Hepatocyte (in vitro differentiated cells): ENCODE measurements around the gene OR51A4. TPM values are rescaled to one million over a fixed set of nuclear protein-coding genes. Genes with fewer than 3 reads are reported as not detected.

Experiments
- DNase-seq: peaks from one replicate; pipeline ENCODE4 v3.0.0-alpha.2; 2016; ENCODE audit warnings: low spot score
- H2AFZ ChIP-seq: fragments of 200-600 bp; sonication (generic); 2 replicates; pipeline ENCODE4 v1.6.0; 2016; ENCODE audit warnings: antibody characterized with exemption, mild to moderate bottlenecking
- H3K27ac ChIP-seq: fragments of 200-600 bp; sonication (generic); 2 replicates; pipeline ENCODE4 v1.5.1; 2016; ENCODE audit warnings: mild to moderate bottlenecking
- H3K27me3 ChIP-seq: fragments of 200-600 bp; sonication (generic); 2 replicates; pipeline ENCODE4 v1.6.1; 2016
- H3K36me3 ChIP-seq: fragments of 200-600 bp; sonication (generic); replicated peaks from 2 replicates; pipeline ENCODE4 v1.5.1; 2016; ENCODE audit warnings: low read depth; ENCODE audit not compliant: insufficient read depth
- H3K4me1 ChIP-seq: fragments of 200-600 bp; sonication (generic); 2 replicates; pipeline ENCODE4 v1.5.1; 2016; ENCODE audit warnings: mild to moderate bottlenecking, moderate library complexity; ENCODE audit not compliant: insufficient read depth
- H3K4me2 ChIP-seq: fragments of 200-600 bp; sonication (generic); 2 replicates; pipeline ENCODE4 v1.6.0; 2016
- H3K4me3 ChIP-seq: fragments of 200-600 bp; sonication (generic); 2 replicates; pipeline ENCODE4 v1.5.1; 2016; ENCODE audit warnings: mild to moderate bottlenecking
- H3K79me2 ChIP-seq: fragments of 200-600 bp; sonication (generic); 2 replicates; pipeline ENCODE4 v1.6.0; 2017; ENCODE audit warnings: mild to moderate bottlenecking
- H3K9me2 ChIP-seq: fragments of 200-600 bp; sonication (generic); replicated peaks from 2 replicates; pipeline ENCODE4 v1.6.0; 2017; ENCODE audit warnings: mild to moderate bottlenecking; ENCODE audit not compliant: insufficient read depth
- H3K9me3 ChIP-seq: fragments of 200-600 bp; sonication (generic); 2 replicates; pipeline ENCODE4 v1.5.1; 2016; ENCODE audit warnings: low read depth, mild to moderate bottlenecking
- H4K20me1 ChIP-seq: fragments of 200-600 bp; sonication (generic); 2 replicates; pipeline ENCODE4 v1.6.0; 2016; ENCODE audit warnings: mild to moderate bottlenecking; ENCODE audit not compliant: insufficient read depth, poor library complexity, severe bottlenecking
- EZH2 ChIP-seq: fragments of 200-600 bp; sonication (generic); IDR thresholded peaks from 2 replicates; pipeline ENCODE4 v1.6.1; 2016; ENCODE audit warnings: antibody characterized with exemption, mild to moderate bottlenecking, borderline replicate concordance
- EZH2phosphoT487 ChIP-seq: fragments of 200-600 bp; sonication (generic); IDR thresholded peaks from one replicate; pipeline ENCODE4 v1.6.1; 2018; ENCODE audit warnings: antibody characterized with exemption, mild to moderate bottlenecking, low read depth, moderate library complexity; ENCODE audit not compliant: unreplicated experiment, severe bottlenecking
- polyA plus RNA-seq: library from polyadenylated mRNA; unstranded; fragments of >200 nt; fragmentation: Nextera tagmentation; extraction: Ambion mirVana; gene quantifications from 2 replicates; pipeline ENCODE4 v1.2.1, GENCODE V29; 2016
- total RNA-seq: library from RNA; depleted of rRNA; stranded (reverse); fragments of >200 nt; gene quantifications from 2 replicates; pipeline ENCODE4 v1.2.3, GENCODE V29; 2014
- TF ChIP-seq, protein P1 (sequence below): fragments of 200-600 bp; sonication (generic); IDR thresholded peaks from 2 replicates; pipeline ENCODE4 v1.5.1; 2016; ENCODE audit warnings: antibody characterized with exemption, mild to moderate bottlenecking; ENCODE audit not compliant: poor library complexity

The OR51A4 gene
- total and polyA plus RNA-seq, 2 experiments from 2014 or later, result not detected

GRCh38 chr11:4903484-4903883 is 43.9 kb downstream of the OR51A4 start, which contains the start of gene OR51A7:
Gene OR51A7, plus strand, starts transcription at chr11:4903783. Its CDS starts 3,587 bp downstream, at chr11:4907370.
- H3K4me3 ChIP-seq, result no peak within 1 kb of the TSS
- no peak for DNase-seq

More at GRCh38 chr11:4903484-4903883, 43.9 kb downstream of the OR51A4 start, which contains the start of gene OR51A7:
- Histone ChIP-seq H3K9me3 (no peaks in the 10 kb centered on the region), H3K9me2 (no peaks in the 10 kb centered on the region), H3K4me2 (no peak within 1 kb of the TSS), H3K79me2 (no peaks in the 10 kb centered on the region), H3K27ac (no peak within 1 kb of the TSS), H3K27me3 (no peaks in the 10 kb centered on the region), H3K36me3 (no peaks in the 10 kb centered on the region), H2AFZ (no peak within 1 kb of the TSS), H4K20me1 (no peaks in the 10 kb centered on the region), H3K4me1 (no peaks in the 10 kb centered on the region)
- TF ChIP-seq EZH2phosphoT487, result no peak
- no peak for TF ChIP-seq EZH2
- TF ChIP-seq, protein P1, sequence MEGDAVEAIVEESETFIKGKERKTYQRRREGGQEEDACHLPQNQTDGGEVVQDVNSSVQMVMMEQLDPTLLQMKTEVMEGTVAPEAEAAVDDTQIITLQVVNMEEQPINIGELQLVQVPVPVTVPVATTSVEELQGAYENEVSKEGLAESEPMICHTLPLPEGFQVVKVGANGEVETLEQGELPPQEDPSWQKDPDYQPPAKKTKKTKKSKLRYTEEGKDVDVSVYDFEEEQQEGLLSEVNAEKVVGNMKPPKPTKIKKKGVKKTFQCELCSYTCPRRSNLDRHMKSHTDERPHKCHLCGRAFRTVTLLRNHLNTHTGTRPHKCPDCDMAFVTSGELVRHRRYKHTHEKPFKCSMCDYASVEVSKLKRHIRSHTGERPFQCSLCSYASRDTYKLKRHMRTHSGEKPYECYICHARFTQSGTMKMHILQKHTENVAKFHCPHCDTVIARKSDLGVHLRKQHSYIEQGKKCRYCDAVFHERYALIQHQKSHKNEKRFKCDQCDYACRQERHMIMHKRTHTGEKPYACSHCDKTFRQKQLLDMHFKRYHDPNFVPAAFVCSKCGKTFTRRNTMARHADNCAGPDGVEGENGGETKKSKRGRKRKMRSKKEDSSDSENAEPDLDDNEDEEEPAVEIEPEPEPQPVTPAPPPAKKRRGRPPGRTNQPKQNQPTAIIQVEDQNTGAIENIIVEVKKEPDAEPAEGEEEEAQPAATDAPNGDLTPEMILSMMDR, result no peak

Other genes with a start within 250 kb of the OR51A4 start
- 0.28 and 0.30 TPM in 2 replicates for gene OR51E2, start 249.8 kb downstream of the OR51A4 start, total RNA-seq
- 0.43 and 0.57 TPM in 2 replicates for gene OR51E2, start 249.8 kb downstream of the OR51A4 start, polyA plus RNA-seq
- gene MMP26, start 242.8 kb downstream of the OR51A4 start, total RNA-seq, result not detected in 2 replicates
- gene MMP26, start 242.8 kb downstream of the OR51A4 start, polyA plus RNA-seq, result not detected in 2 replicates
- gene OR51F1, start 177.7 kb downstream of the OR51A4 start, total RNA-seq, result not detected in 2 replicates
- gene OR51F1, start 177.7 kb downstream of the OR51A4 start, polyA plus RNA-seq, result not detected in 2 replicates
- not detected in 2 replicates for gene OR52R1, start 143.2 kb downstream of the OR51A4 start, total RNA-seq
- gene OR52R1, start 143.2 kb downstream of the OR51A4 start, polyA plus RNA-seq, result not detected in 2 replicates
- gene OR51F2, start 126.3 kb downstream of the OR51A4 start, total RNA-seq, result not detected in 2 replicates
- gene OR51F2, start 126.3 kb downstream of the OR51A4 start, polyA plus RNA-seq, result not detected in 2 replicates
- gene OR51S1, start 98.4 kb downstream of the OR51A4 start, total RNA-seq, result not detected in 2 replicates
- not detected in 2 replicates for gene OR51S1, start 98.4 kb downstream of the OR51A4 start, polyA plus RNA-seq
- not detected in 2 replicates for gene OR51T1, start 65.7 kb downstream of the OR51A4 start, total RNA-seq
- not detected in 2 replicates for gene OR51T1, start 65.7 kb downstream of the OR51A4 start, polyA plus RNA-seq
- not detected in 2 replicates for gene OR51A7, start 43.8 kb downstream of the OR51A4 start, total RNA-seq
- gene OR51A7, start 43.8 kb downstream of the OR51A4 start, polyA plus RNA-seq, result not detected in 2 replicates
- not detected in 2 replicates for gene OR51G2, start 28.3 kb downstream of the OR51A4 start, total RNA-seq
- gene OR51G2, start 28.3 kb downstream of the OR51A4 start, polyA plus RNA-seq, result not detected in 2 replicates
- gene OR51G1, start 23.3 kb downstream of the OR51A4 start, total RNA-seq, result not detected in 2 replicates
- not detected in 2 replicates for gene OR51G1, start 23.3 kb downstream of the OR51A4 start, polyA plus RNA-seq
- not detected in 2 replicates for gene OR51A2, start 8.1 kb upstream of the OR51A4 start, total RNA-seq
- not detected in 2 replicates for gene OR51A2, start 8.1 kb upstream of the OR51A4 start, polyA plus RNA-seq
- not detected in 2 replicates for gene OR51L1, start 47.2 kb upstream of the OR51A4 start, total RNA-seq
- gene OR51L1, start 47.2 kb upstream of the OR51A4 start, polyA plus RNA-seq, result not detected in 2 replicates
- not detected in 2 replicates for gene OR52J3, start 98.9 kb upstream of the OR51A4 start, total RNA-seq
- gene OR52J3, start 98.9 kb upstream of the OR51A4 start, polyA plus RNA-seq, result not detected in 2 replicates
- gene OR52E2, start 112.0 kb upstream of the OR51A4 start, total RNA-seq, result not detected in 2 replicates
- not detected in 2 replicates for gene OR52E2, start 112.0 kb upstream of the OR51A4 start, polyA plus RNA-seq
- gene OR52E1, start 122.0 kb upstream of the OR51A4 start, total RNA-seq, result not detected in 2 replicates
- gene OR52E1, start 122.0 kb upstream of the OR51A4 start, polyA plus RNA-seq, result not detected in 2 replicates
- not detected in 2 replicates for gene OR52A5, start 190.8 kb upstream of the OR51A4 start, total RNA-seq
- not detected in 2 replicates for gene OR52A5, start 190.8 kb upstream of the OR51A4 start, polyA plus RNA-seq
- gene OR52A1, start 207.2 kb upstream of the OR51A4 start, total RNA-seq, result not detected in 2 replicates
- not detected in 2 replicates for gene OR52A1, start 207.2 kb upstream of the OR51A4 start, polyA plus RNA-seq